Fibroblast of the conjunctiva (primary cell): ENCODE measurements around the gene SLC39A11.
"Not testable (repeated sequence)": the region's sequence is repeated elsewhere in the genome, so short reads cannot be mapped to it uniquely, and the experiment has no call there.

ENCODE experiments used
- DNase-seq: peaks from one replicate; pipeline ENCODE4 v3.0.0-alpha.2; 2010; ENCODE audit warnings: low read depth

The SLC39A11 gene

DNA sequence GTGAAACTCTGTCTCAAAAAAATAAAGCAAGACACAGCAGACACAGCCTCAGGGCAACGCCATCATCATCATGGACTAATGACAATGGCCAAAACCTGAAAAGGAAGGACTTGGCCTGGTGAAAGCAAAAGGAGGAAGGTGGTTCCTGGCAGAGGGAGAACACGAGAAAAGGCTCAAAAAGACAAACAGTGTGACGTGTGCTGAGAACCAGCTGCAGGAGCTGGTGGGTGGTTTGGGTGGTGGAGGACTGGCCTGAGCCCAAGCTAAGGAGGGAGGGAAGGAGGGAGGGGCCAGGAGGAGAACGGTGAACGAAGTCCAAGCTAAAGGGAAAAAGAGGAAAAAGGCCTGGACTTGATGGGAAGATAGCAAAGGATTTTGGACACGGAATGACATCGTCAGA is 85.1 kb downstream of the SLC39A11 start:
- no peak for DNase-seq

- no peak for DNase-seq
Measured at GRCh38 chr17:73005360-73005759, 87.1 kb downstream of the SLC39A11 start.

DNA sequence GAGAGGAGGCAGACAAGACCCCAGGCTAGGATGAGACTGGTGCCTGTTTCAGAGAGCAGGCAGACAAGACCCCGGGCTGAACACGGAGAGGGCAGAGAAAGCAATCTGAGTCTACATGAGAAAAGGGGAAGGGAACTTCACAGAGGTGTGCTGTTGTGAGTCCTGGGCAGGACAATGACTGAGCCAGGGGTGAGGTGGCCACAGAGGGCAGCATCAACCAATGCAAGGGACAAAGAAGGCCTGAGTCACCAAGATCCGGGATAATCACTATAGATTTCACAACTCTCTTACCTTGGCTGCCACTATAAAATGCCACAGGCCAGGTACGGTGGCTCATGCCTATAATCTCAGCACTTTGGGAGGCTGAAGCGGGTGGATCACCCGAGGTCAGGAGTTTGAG is 89.0 kb downstream of the SLC39A11 start:
- no peak for DNase-seq

GRCh38 chr17:73000832-73001231 is 91.7 kb downstream of the SLC39A11 start:
- DNase-seq, result no peak

GRCh38 chr17:72999474-72999873 is 93.0 kb downstream of the SLC39A11 start:
- DNase-seq, result not testable (repeated sequence)

GRCh38 chr17:72998343-72998742 is 94.1 kb downstream of the SLC39A11 start:
- no peak for DNase-seq

GRCh38 chr17:72997559-72997958 is 94.9 kb downstream of the SLC39A11 start:
- DNase-seq, result no peak

GRCh38 chr17:72996791-72997190 is 95.7 kb downstream of the SLC39A11 start:
- DNase-seq, result no peak

DNA sequence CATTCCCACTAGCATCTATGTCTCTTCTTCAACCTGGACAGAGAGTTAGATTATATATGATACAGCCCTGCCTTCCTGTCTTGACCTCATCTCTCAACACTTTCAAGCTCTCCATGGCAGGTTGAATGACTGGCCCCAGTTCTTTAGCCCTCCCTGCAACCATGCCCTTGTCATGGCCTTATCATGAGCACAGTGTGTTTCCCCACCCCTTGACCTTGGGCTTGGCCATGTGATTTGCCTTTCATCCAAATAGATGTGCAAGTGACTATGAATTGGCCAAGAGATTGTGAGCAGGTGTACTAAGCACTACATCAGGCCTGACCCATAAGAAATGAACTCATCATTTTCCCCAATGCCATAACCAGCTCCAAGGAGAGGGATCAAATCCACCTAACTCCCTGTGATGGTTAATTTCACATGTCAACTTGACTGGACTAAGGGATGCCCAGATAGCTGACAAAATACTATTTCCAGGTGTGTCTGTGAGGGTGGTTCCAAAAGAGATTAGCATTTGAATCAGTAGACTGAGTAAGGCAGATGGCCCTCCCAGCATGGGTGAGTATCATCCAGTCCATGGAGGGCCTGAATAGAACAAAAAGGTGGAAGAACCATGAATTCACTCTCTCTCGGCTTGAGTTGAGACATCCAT is 97.4 kb downstream of the SLC39A11 start:
- DNase-seq, result no peak

GRCh38 chr17:72992783-72993467 is 99.6 kb downstream of the SLC39A11 start:
- DNase-seq, result not testable (repeated sequence)

- DNase-seq, result no peak
Measured at GRCh38 chr17:72991651-72992050, 100.8 kb downstream of the SLC39A11 start.

DNA sequence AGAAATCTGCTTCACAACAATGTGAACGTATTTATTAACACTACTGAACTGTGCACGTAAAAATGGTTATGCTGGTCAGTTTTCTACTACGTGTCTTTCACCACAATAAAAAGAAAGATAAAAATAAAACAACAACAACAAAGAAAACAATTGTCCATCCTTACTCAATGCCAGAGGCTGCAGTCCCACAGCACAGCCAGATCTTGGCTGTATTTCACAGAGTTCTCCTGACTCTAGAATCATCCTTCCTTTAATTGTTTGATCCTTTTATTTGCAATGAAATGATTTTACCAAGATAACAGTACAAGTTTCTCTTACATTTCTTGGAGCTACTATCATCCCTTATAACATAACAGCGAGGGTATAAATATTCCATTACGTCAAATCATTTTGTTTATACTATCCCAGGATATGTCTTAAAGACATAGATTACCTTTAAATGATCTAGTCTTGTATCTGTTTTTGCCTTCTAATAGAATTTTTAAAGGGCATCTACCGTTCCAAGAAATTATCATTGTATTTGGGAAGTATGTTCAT is 103.3 kb downstream of the SLC39A11 start:
- DNase-seq, result no peak

GRCh38 chr17:72988451-72988850 is 104.0 kb downstream of the SLC39A11 start:
- DNase-seq, result no peak

GRCh38 chr17:72987166-72987565 is 105.3 kb downstream of the SLC39A11 start:
- no peak for DNase-seq

- peak; percentile 55 for DNase-seq
Measured at GRCh38 chr17:72985882-72986720, 106.4 kb downstream of the SLC39A11 start.

DNA sequence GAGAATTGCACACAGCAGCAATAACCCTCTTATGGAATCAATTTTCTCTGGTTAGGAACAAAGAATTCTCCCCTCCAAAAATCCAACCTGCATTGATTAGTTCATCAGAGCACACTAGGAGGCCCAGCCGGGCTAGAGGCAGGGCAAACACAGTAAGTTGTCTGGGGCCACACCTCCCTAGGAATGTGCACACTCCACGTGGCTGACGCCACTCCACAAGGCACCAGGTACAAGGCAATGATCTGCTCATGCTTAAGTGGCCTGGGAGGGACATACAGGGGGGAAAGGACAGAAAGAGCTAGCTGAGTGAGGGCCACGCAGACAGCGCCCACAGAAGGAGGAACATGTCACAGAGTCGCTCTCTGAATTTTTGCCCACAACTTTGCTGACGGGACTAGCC is 107.6 kb downstream of the SLC39A11 start:
- no peak for DNase-seq

DNA sequence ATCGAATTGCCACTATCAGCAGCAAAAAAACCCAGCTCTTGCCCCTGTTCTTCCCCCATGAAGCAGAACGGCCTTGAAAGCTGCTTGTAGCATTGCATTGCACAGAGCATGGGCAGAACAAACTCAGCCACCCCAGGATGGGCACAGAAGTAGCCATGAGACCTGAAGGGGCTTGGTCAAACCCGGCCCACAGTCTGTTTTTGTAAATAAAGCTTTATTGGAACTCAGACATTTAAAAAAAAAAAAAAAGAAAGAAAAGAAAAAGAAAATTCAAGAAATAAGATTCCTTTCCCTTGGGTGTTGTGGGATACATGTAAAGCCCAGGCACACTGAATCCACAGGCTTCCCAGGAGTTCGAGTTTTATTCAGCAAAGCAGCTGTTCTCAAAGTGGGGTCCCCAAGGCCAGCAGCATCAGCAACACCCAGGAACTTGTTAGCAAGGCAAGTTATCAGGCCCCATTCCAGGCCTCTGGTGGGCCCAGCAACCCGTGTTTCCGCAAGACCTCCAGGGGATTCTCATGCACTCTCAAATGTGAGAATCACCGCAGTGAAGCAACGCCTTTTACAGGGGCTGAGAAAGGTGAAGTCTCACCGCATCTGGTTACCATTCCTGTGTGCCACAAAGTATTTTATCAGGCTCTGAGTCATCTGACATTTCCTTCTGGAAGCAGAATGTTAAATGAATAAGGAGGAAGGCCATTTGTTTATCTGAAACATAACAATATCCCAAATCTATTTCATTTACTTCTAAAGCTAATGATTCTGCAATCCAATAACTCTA is 108.2 kb downstream of the SLC39A11 start:
- DNase-seq, result no peak

- no peak for DNase-seq
Measured at GRCh38 chr17:72982680-72983079, 109.8 kb downstream of the SLC39A11 start.

- DNase-seq, result no peak
Measured at GRCh38 chr17:72978593-72979218, 113.8 kb downstream of the SLC39A11 start.

DNA sequence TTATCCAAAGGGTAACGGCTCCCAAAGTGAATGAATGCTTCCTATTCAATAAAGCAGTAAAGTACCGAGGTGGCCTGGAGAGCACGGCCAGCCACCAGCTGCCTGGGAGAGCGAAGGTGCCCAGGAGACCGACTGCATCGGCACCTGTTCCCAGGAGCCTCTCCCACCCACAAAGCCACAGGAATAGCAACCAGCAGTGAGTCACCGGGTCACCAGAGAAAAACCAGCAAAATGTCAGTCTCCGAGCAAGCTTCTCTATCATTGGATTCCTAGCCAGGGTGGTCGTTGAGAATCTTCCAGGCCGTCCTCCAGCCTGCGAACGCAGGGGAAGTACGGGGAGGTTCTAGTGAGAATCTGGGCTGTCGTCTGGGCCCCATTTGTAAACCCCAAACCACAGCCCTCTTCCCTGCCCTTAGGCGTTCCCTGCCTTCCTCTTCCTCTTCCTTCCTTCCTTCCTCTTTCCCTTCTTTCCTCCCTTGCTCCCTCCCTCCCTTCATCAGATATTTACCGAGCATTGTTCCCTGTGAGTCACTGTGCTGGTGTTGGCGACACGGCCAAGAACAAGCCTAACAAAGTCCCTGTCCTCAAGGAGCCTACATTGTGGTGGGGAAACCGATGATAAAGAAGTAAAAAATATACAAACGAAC is 114.6 kb downstream of the SLC39A11 start:
- DNase-seq, result no peak
